Activated T-cell treated with anti-CD3 and anti-CD28 coated beads, Interleukin-2, amount 50 U/mL, for 72 hours (primary cell): Measurements from ENCODE around the gene DRC3. TPM values are rescaled to one million over a fixed set of nuclear protein-coding genes. Genes with fewer than 3 reads are reported as not detected.
"Not testable (repeated sequence)": the region's sequence is repeated elsewhere in the genome, so short reads cannot be mapped to it uniquely, and the experiment has no call there.

Experiments
- ATAC-seq, 2 donors: fragments of 150-1000 bp; cut with Tn5 transposase; replicated peaks in 1 of 2; 2 replicates each; pipeline ENCODE4 v1.10.0; 2021; ENCODE audit warnings: moderate library complexity in 2 of 2, mild to moderate bottlenecking in 1 of 2
- DNase-seq, 2 donors: peaks; one replicate each; pipeline ENCODE4 v3.0.0; 2021 to 2022; ENCODE audit warnings: mixed read lengths in 1 of 2
- H3K27ac Mint-ChIP-seq: one replicate; pipeline ENCODE4 v1.8.0; 2022; ENCODE audit warnings: mild to moderate bottlenecking, moderate library complexity, mixed read lengths
- H3K27me3 Mint-ChIP-seq: one replicate; pipeline ENCODE4 v1.8.0; 2022; ENCODE audit warnings: low read depth, mixed read lengths
- H3K36me3 Mint-ChIP-seq, 2 donors: one replicate each; pipeline ENCODE4 v1.8.0; 2022; ENCODE audit warnings: mixed read lengths in 2 of 2, mild to moderate bottlenecking in 1 of 2; ENCODE audit not compliant: insufficient read depth in 2 of 2
- H3K4me1 Mint-ChIP-seq: one replicate; pipeline ENCODE4 v1.8.0; 2022; ENCODE audit warnings: low read depth, mixed read lengths
- H3K4me3 Mint-ChIP-seq, 2 donors: one replicate each; pipeline ENCODE4 v1.8.0; 2022; ENCODE audit warnings: mild to moderate bottlenecking in 2 of 2, mixed read lengths in 2 of 2, moderate library complexity in 2 of 2
- H3K9me3 Mint-ChIP-seq, 2 donors: one replicate each; pipeline ENCODE4 v1.8.0; 2022; ENCODE audit warnings: mixed read lengths in 2 of 2
- total RNA-seq, 2 donors: library from RNA; stranded (reverse); gene quantifications; one replicate each; pipeline ENCODE4 v1.2.3, GENCODE V29; 2022

The DRC3 gene
- total RNA-seq, 2 donors from 2014 or later = 0.39 to 0.43 TPM

DNA sequence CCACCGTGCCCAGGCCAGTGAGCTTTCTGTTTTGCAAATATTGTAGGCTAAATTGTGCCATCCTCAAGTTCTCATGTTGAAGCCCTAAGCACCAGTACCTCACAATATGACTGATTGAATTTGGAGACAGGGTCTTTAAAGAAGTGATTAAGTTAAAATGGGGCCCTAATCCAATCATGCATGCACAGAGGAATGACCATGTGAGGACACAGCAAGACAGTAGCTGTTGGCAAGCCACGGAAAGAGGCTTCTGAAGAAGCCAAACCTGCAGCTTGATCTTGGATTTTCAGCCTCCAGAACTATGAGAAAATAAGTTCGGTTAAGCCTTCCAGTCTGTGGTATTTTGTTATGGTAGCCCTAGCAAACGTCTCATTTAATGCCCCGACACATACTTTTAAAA, 25.4 kb upstream of the DRC3 start:
- Mint-ChIP-seq H3K4me1 (peaks cover 29% of the 10 kb centered on the region), H3K27ac (no peak overlapping the region), H3K4me3 (no peak overlapping the region), H3K36me3 (no peaks in the 10 kb centered on the region), H3K27me3 (no peaks in the 10 kb centered on the region), H3K9me3 (no peaks in the 10 kb centered on the region)
- ATAC-seq = no peak
- DNase-seq = no peak

DNA sequence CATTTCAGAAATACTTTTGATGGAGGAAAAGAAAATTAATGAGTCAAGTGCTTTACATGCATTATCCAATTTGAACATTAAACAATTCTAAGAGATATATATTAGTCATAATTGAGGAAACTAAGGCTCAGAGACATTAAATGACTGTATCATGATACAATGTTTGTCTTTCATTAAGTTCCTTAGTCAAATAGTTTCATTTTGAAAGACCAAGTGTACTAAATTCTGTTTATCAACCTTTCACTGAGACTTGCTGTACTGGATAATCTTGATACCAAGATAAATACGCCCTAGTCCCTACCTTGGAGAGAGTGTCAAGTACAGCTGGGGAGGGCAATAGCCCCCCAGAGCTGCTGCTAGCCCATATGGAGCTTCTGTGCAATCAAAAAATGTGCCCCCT, 24.7 kb upstream of the DRC3 start:
- Mint-ChIP-seq H3K27ac (no peak overlapping the region), H3K36me3 (no peaks in the 10 kb centered on the region), H3K4me3 (no peak overlapping the region), H3K27me3 (no peaks in the 10 kb centered on the region), H3K9me3 (no peaks in the 10 kb centered on the region), H3K4me1 (peaks cover 27% of the 10 kb centered on the region)
- DNase-seq (no peak), ATAC-seq (peak; percentile 61 to 73)

DNA sequence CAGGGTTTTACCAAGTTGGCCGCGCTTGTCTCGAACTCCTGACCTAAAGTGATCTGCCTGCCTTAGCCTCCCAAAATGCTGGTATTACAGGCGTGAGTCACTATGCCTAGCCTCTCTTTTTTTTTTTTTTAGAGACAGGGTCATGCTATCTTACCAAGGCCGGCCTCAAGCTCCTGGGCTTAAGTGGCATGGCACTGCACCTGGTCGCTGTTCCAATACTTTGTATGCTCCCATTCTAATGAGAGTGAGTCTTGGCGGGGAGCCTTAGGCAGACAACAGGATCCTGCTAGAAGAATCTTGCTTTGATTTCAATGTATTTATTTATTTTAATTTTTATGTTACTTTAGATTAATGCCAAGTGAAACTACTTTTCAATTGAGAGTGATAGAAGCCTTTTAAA, 22.3 kb upstream of the DRC3 start:
- H3K27me3 Mint-ChIP-seq = no peaks in the 10 kb centered on the region
- H3K36me3 Mint-ChIP-seq = peaks cover 2 to 3% of the 10 kb centered on the region in 2 donors
- no peak overlapping the region for H3K4me3 Mint-ChIP-seq
- DNase-seq (no peak), ATAC-seq (no peak)
- no peaks in the 10 kb centered on the region for H3K9me3 Mint-ChIP-seq
- peaks cover 34% of the 10 kb centered on the region for H3K4me1 Mint-ChIP-seq
- no peak overlapping the region for H3K27ac Mint-ChIP-seq

DNA sequence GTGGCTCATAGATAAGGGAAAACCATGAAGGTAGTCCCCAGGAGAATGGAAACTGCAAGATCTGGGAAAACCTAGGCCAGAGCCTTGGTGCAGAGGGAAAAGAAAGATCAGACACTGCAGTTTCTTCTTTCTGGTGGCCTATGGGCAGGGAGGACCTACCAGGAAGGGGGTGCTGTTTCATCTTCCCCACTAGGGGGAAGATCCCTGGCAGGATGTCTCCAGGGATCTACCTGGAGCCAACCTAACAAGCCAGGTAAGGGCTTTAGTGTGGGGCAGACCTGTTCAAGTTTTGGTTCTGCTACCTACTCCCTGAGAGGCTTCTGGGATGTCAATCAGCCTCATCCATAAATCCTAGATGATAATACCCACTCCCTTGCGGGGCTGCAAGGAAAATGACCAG, 21.9 kb upstream of the DRC3 start:
- Mint-ChIP-seq H3K4me3 (no peak overlapping the region), H3K36me3 (peaks cover 4 to 6% of the 10 kb centered on the region in 2 donors), H3K4me1 (peaks cover 39% of the 10 kb centered on the region), H3K9me3 (no peaks in the 10 kb centered on the region), H3K27me3 (no peaks in the 10 kb centered on the region), H3K27ac (no peak overlapping the region)
- ATAC-seq = no peak
- no peak for DNase-seq

DNA sequence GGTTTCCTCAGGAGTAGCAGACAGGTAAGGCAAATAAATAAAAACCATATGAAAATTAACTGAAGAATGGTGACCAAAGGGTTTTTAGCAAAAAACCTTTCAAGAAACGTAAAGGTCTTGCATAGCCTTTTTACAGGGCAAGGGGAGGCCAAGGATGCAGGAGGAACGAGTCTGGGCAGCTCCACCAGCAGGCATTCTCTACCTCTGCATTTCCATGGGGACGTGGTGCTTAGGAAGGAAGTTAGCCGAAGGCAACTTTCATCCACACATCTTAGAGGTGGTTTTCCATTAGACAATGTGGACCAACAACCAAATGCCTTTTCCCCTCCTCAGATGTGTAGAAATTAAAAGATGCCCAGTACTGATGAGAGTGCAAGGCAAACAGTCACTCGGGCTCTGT, 21.1 kb upstream of the DRC3 start:
- Mint-ChIP-seq H3K4me1 (peaks cover 44% of the 10 kb centered on the region), H3K9me3 (no peaks in the 10 kb centered on the region), H3K27me3 (no peaks in the 10 kb centered on the region), H3K27ac (no peak overlapping the region), H3K4me3 (no peak overlapping the region), H3K36me3 (peaks cover 4 to 9% of the 10 kb centered on the region in 2 donors)
- no peak for DNase-seq
- ATAC-seq = no peak

DNA sequence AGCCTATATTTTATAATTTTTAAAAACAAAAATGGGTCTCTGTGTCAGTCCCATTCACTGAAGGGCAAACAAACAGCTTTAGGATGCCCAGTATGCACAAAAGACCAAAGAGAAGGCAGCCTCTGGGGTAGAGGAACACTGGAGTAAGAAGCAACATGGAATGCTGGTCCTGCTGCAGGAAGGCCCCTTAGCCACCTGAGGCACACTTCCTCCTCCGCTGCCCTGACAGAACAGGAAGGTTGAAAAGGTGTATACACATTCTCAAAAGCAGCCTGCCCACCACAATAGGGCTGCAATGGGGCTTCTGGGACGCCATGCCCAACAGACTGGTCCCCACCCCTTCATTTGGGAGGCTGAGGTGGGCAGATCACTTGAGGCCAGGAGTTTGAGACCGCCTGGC, 20.0 kb upstream of the DRC3 start:
- Mint-ChIP-seq H3K4me3 (no peak overlapping the region), H3K27ac (no peak overlapping the region), H3K36me3 (peaks cover 4 to 9% of the 10 kb centered on the region in 2 donors), H3K9me3 (no peaks in the 10 kb centered on the region), H3K4me1 (peaks cover 45% of the 10 kb centered on the region), H3K27me3 (no peaks in the 10 kb centered on the region)
- DNase-seq (no peak), ATAC-seq (no peak)

DNA sequence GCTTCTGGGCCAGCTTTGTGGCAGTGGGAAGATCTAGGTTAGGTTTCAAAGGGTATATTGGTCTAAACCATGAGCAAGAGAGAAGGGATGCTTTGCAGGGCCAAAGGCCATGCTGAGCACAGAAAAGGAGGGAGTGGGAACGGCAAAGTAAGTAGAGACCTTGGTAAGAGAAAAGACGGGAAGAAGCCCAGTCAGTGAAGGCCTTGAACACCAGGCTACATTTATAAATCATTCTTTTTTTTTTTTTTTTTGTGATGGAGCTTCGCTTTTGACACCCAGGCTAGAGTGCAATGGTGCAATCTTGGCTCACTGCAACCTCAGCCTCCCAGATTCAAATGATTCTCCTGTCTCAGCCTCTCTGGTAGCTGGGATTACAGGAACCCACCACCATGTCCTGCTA, 18.6 kb upstream of the DRC3 start:
- Mint-ChIP-seq H3K9me3 (no peaks in the 10 kb centered on the region), H3K27me3 (no peaks in the 10 kb centered on the region), H3K27ac (no peak overlapping the region), H3K4me1 (peaks cover 47% of the 10 kb centered on the region), H3K4me3 (no peak overlapping the region), H3K36me3 (peaks cover 4 to 9% of the 10 kb centered on the region in 2 donors)
- ATAC-seq (no peak), DNase-seq (no peak)

DNA sequence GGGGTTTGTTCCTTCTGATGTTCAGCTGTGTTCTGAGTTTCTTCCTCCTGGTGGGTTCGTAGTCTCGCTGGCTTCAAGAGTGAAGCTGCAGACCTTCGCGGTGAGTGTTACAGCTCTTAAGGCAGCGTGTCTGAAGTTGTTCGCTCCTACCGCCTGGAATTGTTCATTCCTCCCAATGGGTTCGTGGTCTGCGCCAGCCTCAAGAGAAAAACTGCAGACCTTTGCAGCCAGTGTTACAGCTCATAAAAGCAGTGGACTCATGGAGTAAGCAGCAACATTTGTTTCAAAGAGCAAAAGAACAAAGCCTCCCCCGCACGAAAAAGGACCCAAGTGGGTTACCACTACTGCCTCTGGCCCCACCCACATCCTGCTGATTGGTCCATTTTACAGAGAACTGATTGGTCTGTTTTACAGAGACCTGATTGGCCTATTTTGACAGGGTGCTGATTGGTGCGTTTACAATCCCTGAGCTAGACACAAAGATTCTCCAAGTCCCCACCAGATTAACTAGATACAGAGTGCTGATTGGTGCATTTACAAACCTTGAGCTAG, 16.8 kb upstream of the DRC3 start:
- Mint-ChIP-seq H3K27ac (peak overlapping the region; percentile 10), H3K4me1 (peaks cover 65% of the 10 kb centered on the region), H3K4me3 (peak overlapping the region; percentile 27 to 42)
- H3K9me3 Mint-ChIP-seq, H3K27me3 Mint-ChIP-seq, ATAC-seq, H3K36me3 Mint-ChIP-seq: not testable (repeated sequence)
- DNase-seq = peak; percentile 26 to 28

DNA sequence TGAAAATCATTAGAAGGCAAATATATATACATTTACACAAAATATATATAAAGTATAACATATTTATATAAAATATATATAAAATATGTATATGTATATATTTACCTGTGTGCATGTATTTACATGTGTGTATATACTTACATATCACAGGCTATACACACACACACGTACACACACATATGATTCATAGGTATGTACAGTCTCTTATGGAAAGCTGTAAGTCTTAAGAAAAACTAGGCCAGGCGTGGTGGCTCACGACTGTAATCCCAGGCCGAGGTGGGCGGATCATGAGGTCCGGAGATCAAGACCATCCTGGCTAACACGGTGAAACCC, 15.1 kb upstream of the DRC3 start:
- ATAC-seq = no peak
- no peak for DNase-seq
- Mint-ChIP-seq H3K9me3 (no peaks in the 10 kb centered on the region), H3K27me3 (no peaks in the 10 kb centered on the region), H3K36me3 (peaks cover 4 to 9% of the 10 kb centered on the region in 2 donors), H3K4me3 (peak overlapping the region; percentile 82 to 92), H3K4me1 (peaks cover 70% of the 10 kb centered on the region), H3K27ac (peak overlapping the region; percentile 98)

DNA sequence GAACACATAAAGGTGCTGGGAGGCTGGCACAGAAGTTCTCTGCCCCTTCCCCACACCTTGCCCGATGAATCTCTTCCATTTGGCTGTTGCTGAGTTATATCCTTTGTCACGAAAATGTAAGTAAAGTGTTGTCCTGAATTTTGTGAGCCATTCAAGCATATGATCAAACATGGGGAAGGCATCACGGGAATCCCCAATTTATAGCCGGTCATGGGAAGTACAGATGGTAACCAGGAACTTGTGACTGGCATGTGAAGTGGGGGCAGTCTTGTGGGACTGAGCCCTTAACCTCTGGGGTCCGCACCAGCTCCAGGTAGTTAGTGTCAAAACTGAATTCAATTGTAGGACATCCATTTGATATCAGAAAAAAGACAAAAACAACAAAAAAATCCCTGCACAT, 13.7 kb upstream of the DRC3 start:
- Mint-ChIP-seq H3K4me3 (peak overlapping the region; percentile 82 to 92), H3K36me3 (peaks cover 4 to 9% of the 10 kb centered on the region in 2 donors), H3K4me1 (peaks cover 73% of the 10 kb centered on the region), H3K27me3 (no peaks in the 10 kb centered on the region), H3K9me3 (no peaks in the 10 kb centered on the region), H3K27ac (peak overlapping the region; percentile 98)
- DNase-seq = no peak
- ATAC-seq = peak in 1 of 2 donors; percentile 0

DNA sequence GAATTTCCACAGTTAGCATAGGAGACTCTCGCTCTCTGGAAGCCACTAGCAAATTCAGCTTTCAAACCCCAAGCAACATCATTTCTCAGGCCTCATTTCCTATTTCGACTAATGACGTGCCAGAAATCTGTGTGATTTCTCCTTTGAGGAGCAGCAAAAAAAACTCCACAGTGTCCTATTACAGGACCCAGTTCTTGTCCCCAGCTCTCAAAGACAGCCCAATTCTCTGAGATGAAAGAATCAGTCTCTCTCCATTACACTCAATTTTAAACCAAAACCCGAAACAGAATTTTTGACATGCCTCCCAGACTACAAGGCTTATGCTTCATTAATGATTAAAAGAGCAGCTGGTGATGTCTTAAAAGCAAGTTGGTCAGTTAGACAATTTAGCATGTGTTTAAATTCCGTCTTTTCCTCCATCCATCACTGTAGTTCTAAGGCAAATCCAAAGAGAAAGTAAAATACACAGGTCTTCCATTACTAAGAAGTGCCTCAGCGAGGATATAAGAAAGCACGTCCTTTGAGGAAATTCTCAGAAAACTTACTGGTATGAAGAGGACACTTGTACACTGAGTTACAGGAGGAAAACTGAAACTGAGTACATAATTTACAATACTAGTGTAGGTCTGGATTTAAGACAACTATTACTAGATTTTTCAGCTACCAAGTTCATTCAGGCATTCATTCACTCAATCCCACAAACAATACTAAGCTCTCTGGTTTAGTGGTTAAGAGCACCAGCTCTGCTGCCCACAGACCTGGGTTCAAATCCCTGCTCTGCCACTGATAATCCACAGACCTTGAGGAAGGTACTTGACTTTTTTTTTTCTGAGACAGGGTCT, 12.9 kb upstream of the DRC3 start:
- peaks cover 71% of the 10 kb centered on the region for H3K4me1 Mint-ChIP-seq
- ATAC-seq (peak; percentile 35 to 50), DNase-seq (peak; percentile 58 to 62)
- H3K9me3 Mint-ChIP-seq = no peaks in the 10 kb centered on the region
- H3K27me3 Mint-ChIP-seq = no peaks in the 10 kb centered on the region
- H3K4me3 Mint-ChIP-seq = peak overlapping the region; percentile 82 to 92
- H3K27ac Mint-ChIP-seq = peak overlapping the region; percentile 98
- H3K36me3 Mint-ChIP-seq = peaks cover 4 to 9% of the 10 kb centered on the region in 2 donors

DNA sequence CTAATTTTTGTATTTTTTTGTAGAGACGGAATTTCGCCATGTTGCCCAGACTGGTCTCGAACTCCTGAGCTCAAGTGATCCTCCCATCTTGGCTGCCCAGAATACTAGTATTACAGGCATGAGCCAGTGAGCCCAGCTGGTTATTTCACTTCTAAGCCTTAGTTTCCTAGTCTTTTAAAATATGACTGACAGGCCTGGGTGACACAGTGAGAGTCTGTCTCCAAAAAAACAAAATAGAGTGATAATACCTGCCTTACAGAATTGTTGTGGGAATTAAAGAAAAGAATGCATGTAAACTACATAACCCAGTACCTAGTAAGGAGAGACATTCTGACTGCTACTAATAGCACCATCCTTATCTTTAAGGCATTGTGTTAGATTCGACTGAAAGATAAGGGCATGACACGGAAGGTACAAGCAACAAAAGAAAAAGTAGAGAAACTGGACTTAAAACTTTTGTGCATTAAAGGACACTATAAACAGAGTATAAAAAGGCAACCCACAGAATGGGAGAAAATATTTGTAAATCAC, 12.1 kb upstream of the DRC3 start:
- peaks cover 2 to 6% of the 10 kb centered on the region in 2 donors for H3K36me3 Mint-ChIP-seq
- H3K27me3 Mint-ChIP-seq = no peaks in the 10 kb centered on the region
- no peak for DNase-seq
- peak overlapping the region; percentile 82 to 92 for H3K4me3 Mint-ChIP-seq
- H3K27ac Mint-ChIP-seq = peak overlapping the region; percentile 98
- no peak for ATAC-seq
- H3K4me1 Mint-ChIP-seq = peaks cover 71% of the 10 kb centered on the region
- no peaks in the 10 kb centered on the region for H3K9me3 Mint-ChIP-seq

DNA sequence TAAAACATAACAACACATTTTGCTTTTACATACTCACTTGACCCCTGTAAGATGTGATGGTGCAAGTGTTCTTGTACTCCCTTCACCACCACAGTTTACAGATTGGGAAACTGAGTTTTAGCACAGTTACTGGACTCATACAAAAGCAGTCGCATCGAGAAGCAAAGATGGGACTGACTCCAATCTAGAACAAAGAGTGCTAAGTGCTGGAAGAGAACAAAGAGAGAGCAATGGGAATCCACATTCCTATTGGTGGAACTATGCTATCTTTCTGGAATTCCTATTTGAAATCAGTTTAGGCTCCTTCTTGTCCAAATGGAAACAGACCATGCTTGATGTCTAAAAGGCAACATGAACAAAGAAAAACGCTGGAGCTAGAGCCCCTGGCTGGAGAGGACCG, 9.6 kb upstream of the DRC3 start:
- no peaks in the 10 kb centered on the region for H3K27me3 Mint-ChIP-seq
- DNase-seq (no peak), ATAC-seq (no peak)
- H3K27ac Mint-ChIP-seq = no peak overlapping the region
- H3K9me3 Mint-ChIP-seq = no peaks in the 10 kb centered on the region
- H3K4me3 Mint-ChIP-seq = no peak overlapping the region
- peaks cover 77% of the 10 kb centered on the region for H3K4me1 Mint-ChIP-seq
- H3K36me3 Mint-ChIP-seq = no peaks in the 10 kb centered on the region
